GM23338 (cell line): ENCODE results near the gene CCDC201. TPM values are rescaled to one million over a fixed set of nuclear protein-coding genes. Genes with fewer than 3 reads are reported as not detected.

Experiments
- ATAC-seq: fragments of 200-7000 bp; cut with Tn5 transposase; 3 replicates; pipeline ENCODE4 v1.9.1; 2020
- DNase-seq: peaks from one replicate; pipeline ENCODE4 v3.0.0-alpha.2; 2015; ENCODE audit warnings: low spot score
- H2AFZ ChIP-seq: fragments of 200-600 bp; sonication (generic); 2 replicates; pipeline ENCODE4 v1.8.0; 2016; ENCODE audit warnings: antibody characterized with exemption, mild to moderate bottlenecking, moderate library complexity
- H3F3A ChIP-seq: fragments of 200-600 bp; sonication (generic); replicated peaks from 2 replicates; pipeline ENCODE4 v1.8.0; 2017; ENCODE audit warnings: antibody characterized with exemption, mixed run types, low read depth
- H3K27ac ChIP-seq: fragments of 200-600 bp; sonication (generic); 2 replicates; pipeline ENCODE4 v1.6.1; 2016; ENCODE audit warnings: low read depth
- H3K27me3 ChIP-seq: fragments of 200-600 bp; sonication (generic); 2 replicates; pipeline ENCODE4 v1.8.0; 2016; ENCODE audit warnings: mild to moderate bottlenecking, mixed run types, moderate library complexity; ENCODE audit not compliant: insufficient read depth
- H3K36me3 ChIP-seq: fragments of 200-600 bp; sonication (generic); 2 replicates; pipeline ENCODE4 v1.8.0; 2016; ENCODE audit warnings: mild to moderate bottlenecking; ENCODE audit not compliant: insufficient read depth
- H3K4me1 ChIP-seq: fragments of 200-600 bp; sonication (generic); 2 replicates; pipeline ENCODE4 v1.8.0; 2016; ENCODE audit warnings: mild to moderate bottlenecking, moderate library complexity; ENCODE audit not compliant: insufficient read depth
- H3K4me2 ChIP-seq: fragments of 200-600 bp; sonication (generic); 2 replicates; pipeline ENCODE4 v1.7.1; 2017; ENCODE audit warnings: mixed run types
- H3K4me3 ChIP-seq: fragments of 200-600 bp; sonication (generic); 2 replicates; pipeline ENCODE4 v1.6.1; 2016; ENCODE audit warnings: mixed run types
- H3K79me2 ChIP-seq: fragments of 200-600 bp; sonication (generic); replicated peaks from 2 replicates; pipeline ENCODE4 v1.8.0; 2017; ENCODE audit warnings: mild to moderate bottlenecking; ENCODE audit not compliant: insufficient read depth
- H3K9me2 ChIP-seq: fragments of 200-600 bp; sonication (generic); 2 replicates; pipeline ENCODE4 v1.8.0; 2017; ENCODE audit not compliant: insufficient read depth
- H4K20me1 ChIP-seq: fragments of 200-600 bp; sonication (generic); replicated peaks from 2 replicates; pipeline ENCODE4 v1.8.0; 2017; ENCODE audit warnings: mild to moderate bottlenecking; ENCODE audit not compliant: insufficient read depth
- H3K27ac Mint-ChIP-seq: 2 replicates; pipeline ENCODE4 v1.8.0; 2020; ENCODE audit warnings: inconsistent platforms, mild to moderate bottlenecking, moderate library complexity, mixed read lengths
- H3K27me3 Mint-ChIP-seq: 3 replicates; pipeline ENCODE4 v1.8.0; 2022; ENCODE audit warnings: low read depth, mild to moderate bottlenecking, moderate library complexity, mixed read lengths, inconsistent platforms; ENCODE audit not compliant: insufficient read depth, poor library complexity
- H3K36me3 Mint-ChIP-seq: 3 replicates; pipeline ENCODE4 v1.8.0; 2021; ENCODE audit warnings: low read depth, mild to moderate bottlenecking, inconsistent platforms, moderate library complexity, mixed read lengths
- H3K4me1 Mint-ChIP-seq: 3 replicates; pipeline ENCODE4 v1.8.0; 2020; ENCODE audit warnings: mild to moderate bottlenecking, inconsistent platforms, mixed read lengths
- H3K4me3 Mint-ChIP-seq: 3 replicates; pipeline ENCODE4 v1.8.0; 2021; ENCODE audit warnings: moderate library complexity, mild to moderate bottlenecking, inconsistent platforms, mixed read lengths
- H3K9me3 Mint-ChIP-seq: 3 replicates; pipeline ENCODE4 v1.8.0; 2020; ENCODE audit warnings: moderate library complexity, mild to moderate bottlenecking, inconsistent platforms, mixed read lengths
- CTCF ChIP-seq, 2 experiments: fragments of 200-600 bp in 1 of 2; sonication (generic) in 1 of 2; conservative IDR thresholded peaks; 2 replicates each; pipeline versions ENCODE4 v1.5.1 to v1.6.1; 2016 to 2017; ENCODE audit warnings: antibody characterized with exemption in 2 of 2, low read depth in 2 of 2, mild to moderate bottlenecking in 2 of 2, moderate library complexity in 1 of 2
- ETS1 ChIP-seq: IDR thresholded peaks from 2 replicates; pipeline ENCODE4 v1.6.1; 2016; ENCODE audit warnings: antibody characterized with exemption
- EZH2 ChIP-seq: fragments of 200-600 bp; sonication (generic); IDR thresholded peaks from one replicate; pipeline ENCODE4 v1.8.0; 2017; ENCODE audit warnings: antibody characterized with exemption, mild to moderate bottlenecking, low read depth; ENCODE audit not compliant: unreplicated experiment
- JUNB ChIP-seq: IDR thresholded peaks from one replicate; pipeline ENCODE4 v1.6.1; 2016; ENCODE audit warnings: antibody characterized with exemption; ENCODE audit not compliant: unreplicated experiment
- NANOG ChIP-seq: IDR thresholded peaks from 2 replicates; pipeline ENCODE4 v1.6.1; 2016; ENCODE audit warnings: antibody characterized with exemption, borderline replicate concordance
- polyA plus RNA-seq: library from polyadenylated mRNA; unstranded; fragments of >200 nt; fragmentation: Nextera tagmentation; extraction: Ambion mirVana; gene quantifications from 2 replicates; pipeline ENCODE4 v1.2.1, GENCODE V29; 2016
- total RNA-seq: library from RNA; depleted of rRNA; stranded (reverse); fragments of >200 nt; shearing (Covaris generic); gene quantifications from 2 replicates; pipeline ENCODE4 v1.2.3, GENCODE V29; 2014
- TF ChIP-seq, protein P1 (sequence below): fragments of 250-450 bp; sonication (Bioruptor Pico); IDR thresholded peaks from 2 replicates; pipeline ENCODE4 v1.5.0; 2020; ENCODE audit warnings: mild to moderate bottlenecking, moderate library complexity

The CCDC201 gene
- total and polyA plus RNA-seq, 2 experiments from 2014 or later = not detected

DNA sequence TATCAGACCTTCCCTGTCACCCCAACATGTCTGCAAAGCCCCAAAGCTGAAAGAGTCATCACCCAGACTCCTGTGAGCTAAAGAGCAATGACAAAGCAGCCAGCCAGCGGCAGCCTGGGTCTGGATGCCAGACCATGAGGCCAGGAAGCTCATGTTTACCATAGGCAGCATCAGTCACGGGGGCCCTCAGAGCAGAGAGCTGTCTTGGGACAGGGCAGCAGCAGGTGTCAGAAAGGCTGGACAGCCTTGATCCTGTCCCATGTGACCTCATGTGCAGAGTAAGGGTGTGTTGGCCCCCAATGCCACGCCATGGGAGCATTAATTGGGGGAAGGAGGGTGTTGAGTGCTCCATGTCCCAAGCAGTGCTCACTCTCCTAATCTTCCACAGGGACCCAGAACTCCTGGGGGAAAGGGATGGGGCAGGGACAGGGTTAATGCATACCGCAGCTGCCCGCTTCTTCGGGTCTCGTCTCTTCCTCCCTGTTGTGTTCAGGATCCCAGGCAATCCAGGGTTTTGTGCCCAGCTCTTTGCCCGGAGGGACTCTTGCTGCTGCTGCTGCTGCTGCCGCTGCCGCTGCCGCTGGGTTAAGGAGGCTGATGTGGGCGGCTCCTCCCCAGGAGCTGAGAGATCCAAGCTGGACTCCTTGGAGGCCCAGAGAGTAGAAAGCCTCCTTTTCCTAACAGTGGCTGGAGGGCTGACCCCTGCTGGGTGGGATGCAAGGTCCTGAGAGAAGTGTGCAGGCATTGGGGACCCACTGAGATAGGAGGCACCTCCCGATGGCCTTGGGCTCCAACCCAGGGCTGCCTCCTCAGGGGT lies 7.1 kb downstream of the CCDC201 start:
- Histone ChIP-seq H2AFZ (no peak overlapping the region), H3K79me2 (no peaks in the 10 kb centered on the region), H3F3A (no peaks in the 10 kb centered on the region), H3K4me2 (no peak overlapping the region), H3K36me3 (no peaks in the 10 kb centered on the region), H3K4me3 (no peak overlapping the region), H3K9me2 (no peaks in the 10 kb centered on the region), H4K20me1 (no peaks in the 10 kb centered on the region), H3K27ac (no peak overlapping the region), H3K4me1 (no peaks in the 10 kb centered on the region), H3K27me3 (no peaks in the 10 kb centered on the region)
- no peaks in the 10 kb centered on the region; the same call in 2 of the 3 replicates for H3K4me1 Mint-ChIP-seq
- TF ChIP-seq NANOG (no peak), EZH2 (no peak), ETS1 (no peak), CTCF (conservative IDR thresholded peaks at IDR 0.05; ENCODE audit: low read depth in 2 of 2) (no peak), JUNB (no peak)
- TF ChIP-seq, protein P1, sequence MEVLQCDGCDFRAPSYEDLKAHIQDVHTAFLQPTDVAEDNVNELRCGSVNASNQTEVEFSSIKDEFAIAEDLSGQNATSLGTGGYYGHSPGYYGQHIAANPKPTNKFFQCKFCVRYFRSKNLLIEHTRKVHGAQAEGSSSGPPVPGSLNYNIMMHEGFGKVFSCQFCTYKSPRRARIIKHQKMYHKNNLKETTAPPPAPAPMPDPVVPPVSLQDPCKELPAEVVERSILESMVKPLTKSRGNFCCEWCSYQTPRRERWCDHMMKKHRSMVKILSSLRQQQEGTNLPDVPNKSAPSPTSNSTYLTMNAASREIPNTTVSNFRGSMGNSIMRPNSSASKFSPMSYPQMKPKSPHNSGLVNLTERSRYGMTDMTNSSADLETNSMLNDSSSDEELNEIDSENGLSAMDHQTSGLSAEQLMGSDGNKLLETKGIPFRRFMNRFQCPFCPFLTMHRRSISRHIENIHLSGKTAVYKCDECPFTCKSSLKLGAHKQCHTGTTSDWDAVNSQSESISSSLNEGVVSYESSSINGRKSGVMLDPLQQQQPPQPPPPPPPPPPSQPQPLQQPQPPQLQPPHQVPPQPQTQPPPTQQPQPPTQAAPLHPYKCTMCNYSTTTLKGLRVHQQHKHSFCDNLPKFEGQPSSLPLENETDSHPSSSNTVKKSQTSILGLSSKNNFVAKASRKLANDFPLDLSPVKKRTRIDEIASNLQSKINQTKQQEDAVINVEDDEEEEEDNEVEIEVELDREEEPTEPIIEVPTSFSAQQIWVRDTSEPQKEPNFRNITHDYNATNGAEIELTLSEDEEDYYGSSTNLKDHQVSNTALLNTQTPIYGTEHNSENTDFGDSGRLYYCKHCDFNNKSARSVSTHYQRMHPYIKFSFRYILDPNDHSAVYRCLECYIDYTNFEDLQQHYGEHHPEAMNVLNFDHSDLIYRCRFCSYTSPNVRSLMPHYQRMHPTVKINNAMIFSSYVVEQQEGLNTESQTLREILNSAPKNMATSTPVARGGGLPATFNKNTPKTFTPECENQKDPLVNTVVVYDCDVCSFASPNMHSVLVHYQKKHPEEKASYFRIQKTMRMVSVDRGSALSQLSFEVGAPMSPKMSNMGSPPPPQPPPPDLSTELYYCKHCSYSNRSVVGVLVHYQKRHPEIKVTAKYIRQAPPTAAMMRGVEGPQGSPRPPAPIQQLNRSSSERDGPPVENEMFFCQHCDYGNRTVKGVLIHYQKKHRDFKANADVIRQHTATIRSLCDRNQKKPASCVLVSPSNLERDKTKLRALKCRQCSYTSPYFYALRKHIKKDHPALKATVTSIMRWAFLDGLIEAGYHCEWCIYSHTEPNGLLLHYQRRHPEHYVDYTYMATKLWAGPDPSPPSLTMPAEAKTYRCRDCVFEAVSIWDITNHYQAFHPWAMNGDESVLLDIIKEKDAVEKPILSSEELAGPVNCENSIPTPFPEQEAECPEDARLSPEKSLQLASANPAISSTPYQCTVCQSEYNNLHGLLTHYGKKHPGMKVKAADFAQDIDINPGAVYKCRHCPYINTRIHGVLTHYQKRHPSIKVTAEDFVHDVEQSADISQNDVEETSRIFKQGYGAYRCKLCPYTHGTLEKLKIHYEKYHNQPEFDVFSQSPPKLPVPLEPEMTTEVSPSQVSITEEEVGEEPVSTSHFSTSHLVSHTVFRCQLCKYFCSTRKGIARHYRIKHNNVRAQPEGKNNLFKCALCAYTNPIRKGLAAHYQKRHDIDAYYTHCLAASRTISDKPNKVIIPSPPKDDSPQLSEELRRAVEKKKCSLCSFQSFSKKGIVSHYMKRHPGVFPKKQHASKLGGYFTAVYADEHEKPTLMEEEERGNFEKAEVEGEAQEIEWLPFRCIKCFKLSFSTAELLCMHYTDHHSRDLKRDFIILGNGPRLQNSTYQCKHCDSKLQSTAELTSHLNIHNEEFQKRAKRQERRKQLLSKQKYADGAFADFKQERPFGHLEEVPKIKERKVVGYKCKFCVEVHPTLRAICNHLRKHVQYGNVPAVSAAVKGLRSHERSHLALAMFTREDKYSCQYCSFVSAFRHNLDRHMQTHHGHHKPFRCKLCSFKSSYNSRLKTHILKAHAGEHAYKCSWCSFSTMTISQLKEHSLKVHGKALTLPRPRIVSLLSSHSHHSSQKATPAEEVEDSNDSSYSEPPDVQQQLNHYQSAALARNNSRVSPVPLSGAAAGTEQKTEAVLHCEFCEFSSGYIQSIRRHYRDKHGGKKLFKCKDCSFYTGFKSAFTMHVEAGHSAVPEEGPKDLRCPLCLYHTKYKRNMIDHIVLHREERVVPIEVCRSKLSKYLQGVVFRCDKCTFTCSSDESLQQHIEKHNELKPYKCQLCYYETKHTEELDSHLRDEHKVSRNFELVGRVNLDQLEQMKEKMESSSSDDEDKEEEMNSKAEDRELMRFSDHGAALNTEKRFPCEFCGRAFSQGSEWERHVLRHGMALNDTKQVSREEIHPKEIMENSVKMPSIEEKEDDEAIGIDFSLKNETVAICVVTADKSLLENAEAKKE (CRISPR knock-in tag) = no peak
- H3K27ac Mint-ChIP-seq = no peak overlapping the region
- ATAC-seq = no peak
- H3K36me3 Mint-ChIP-seq = no peaks in the 10 kb centered on the region
- peaks cover 6% of the 10 kb centered on the region for H3K27me3 Mint-ChIP-seq
- DNase-seq = no peak
- H3K4me3 Mint-ChIP-seq = no peak overlapping the region
- no peaks in the 10 kb centered on the region for H3K9me3 Mint-ChIP-seq
